HG03342 (cell line): ENCODE data around the gene SETD6.
A peak's percentile ranks its signal among the peaks of the same experiment; 100 is the strongest.

ENCODE experiments used
- ATAC-seq: cut with Tn5 transposase; IDR thresholded peaks from one replicate; pipeline ENCODE4 v1.9.1; 2021; ENCODE audit warnings: mild to moderate bottlenecking, moderate library complexity; ENCODE audit not compliant: unreplicated experiment

Gene SETD6

DNA sequence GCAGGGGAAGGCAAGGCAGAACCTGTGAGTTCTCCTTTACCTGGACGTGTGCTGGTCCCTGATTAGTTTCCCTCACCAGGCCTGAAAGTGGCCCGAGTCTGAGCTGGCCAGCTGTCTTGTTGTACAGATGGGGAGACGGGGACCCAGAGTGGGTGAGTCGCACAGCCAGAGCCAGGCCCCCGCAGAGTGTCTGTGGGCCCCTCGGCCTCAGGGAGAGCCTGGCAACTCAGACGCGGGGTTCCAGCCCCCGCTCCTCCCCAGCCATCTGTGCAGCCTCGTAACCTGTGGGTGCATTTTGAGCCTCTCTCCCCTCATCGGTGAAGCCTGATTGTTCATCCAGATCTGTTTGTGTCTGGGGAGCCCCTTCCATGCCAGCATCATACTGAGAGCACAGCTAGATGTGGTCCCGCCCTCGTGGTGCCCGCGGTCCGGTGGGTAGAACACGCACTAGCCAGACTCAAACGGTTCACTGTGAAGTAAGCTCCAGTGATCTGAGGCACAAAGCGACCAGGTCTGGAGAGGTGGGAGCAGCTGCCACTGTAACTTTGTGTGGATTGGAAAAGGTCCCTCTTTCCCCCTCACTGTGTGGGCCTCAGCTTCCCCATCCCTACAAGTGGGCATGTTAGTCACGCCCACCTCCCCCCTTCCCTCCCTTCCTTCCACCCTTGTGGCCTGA, 21.4 kb upstream of the SETD6 start:
- ATAC-seq, result no peak

GRCh38 chr16:58494981-58495520, 20.3 kb upstream of the SETD6 start:
- ATAC-seq, result peak; percentile 75

- ATAC-seq, result peak; percentile 7
These were observed 19.6 kb upstream of the SETD6 start for GRCh38 chr16:58495521-58496331.

DNA sequence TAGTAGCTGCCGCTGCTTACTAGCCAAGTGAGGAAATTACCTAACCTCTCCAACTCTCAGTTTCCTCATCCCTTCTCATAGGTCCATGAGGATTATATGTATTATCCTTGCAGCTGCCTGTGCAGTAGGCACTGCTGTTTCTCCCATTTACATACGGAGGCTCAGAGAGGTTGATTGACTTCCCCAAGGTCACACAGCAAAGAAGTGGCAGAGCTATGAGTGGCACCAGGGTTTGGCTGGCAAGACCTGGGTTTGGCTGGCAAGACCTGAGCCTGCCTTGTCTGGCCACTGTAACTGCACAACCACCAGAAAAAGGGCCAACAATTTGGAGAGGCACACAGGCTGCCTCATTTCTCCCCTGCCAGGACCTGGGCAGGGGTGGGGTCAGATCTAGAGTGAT, 17.8 kb upstream of the SETD6 start:
- no peak for ATAC-seq

DNA sequence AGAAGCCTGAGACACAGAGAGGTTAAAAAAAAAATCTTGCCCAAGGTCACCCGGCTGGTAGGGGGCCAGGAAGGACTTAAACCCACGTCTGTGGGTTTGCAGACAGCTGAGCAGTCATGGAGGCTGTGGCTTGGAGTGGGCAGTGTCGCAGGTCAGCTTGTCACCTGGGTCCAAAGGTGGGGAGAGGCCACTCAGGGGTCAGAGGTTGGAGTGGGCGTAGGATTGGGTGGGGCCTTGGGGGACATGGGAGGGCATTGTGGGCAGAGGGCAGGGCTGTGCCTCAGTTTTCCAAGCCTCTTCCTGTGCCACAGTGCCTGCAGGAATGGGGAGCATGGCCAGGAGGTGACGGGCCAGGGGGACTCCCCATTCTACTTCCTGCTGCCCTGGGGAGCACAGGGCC, 17.4 kb upstream of the SETD6 start:
- no peak for ATAC-seq

DNA sequence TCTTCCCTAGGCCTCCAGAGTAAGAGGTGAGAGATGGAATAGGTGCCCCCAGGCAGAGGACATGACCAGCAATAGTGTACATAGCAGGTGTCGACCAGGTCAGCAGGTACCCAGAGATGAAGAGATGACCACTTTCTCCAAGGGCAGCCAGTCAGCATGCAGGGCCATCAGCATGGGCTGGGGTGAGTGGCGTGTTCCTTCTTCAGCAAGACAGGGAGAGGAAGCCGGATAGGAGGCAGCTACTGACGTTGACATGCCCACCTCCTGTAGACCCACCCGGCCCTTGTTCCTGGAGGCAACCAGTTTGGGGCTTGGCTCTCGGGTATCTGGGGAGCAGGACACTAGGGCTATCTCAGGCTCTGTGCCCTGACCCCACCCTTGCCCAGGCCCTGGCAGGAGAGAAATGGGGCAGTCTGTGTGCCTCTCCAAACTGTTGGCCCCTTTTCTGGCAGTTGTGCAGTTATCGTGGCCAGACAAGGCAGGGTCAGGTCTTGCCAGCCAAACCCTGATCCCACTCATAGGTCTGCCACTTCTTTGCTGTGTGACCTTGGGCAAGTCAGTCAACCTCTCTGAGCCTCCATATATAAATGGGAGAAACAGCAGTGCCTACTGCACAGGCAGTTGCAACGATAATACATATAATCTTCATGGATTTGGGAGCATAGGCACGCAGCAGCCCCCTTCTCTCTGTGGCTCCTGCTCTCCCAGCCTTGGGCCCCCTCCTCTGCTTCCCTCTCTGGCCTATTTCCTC, 16.8 kb upstream of the SETD6 start:
- no peak for ATAC-seq

DNA sequence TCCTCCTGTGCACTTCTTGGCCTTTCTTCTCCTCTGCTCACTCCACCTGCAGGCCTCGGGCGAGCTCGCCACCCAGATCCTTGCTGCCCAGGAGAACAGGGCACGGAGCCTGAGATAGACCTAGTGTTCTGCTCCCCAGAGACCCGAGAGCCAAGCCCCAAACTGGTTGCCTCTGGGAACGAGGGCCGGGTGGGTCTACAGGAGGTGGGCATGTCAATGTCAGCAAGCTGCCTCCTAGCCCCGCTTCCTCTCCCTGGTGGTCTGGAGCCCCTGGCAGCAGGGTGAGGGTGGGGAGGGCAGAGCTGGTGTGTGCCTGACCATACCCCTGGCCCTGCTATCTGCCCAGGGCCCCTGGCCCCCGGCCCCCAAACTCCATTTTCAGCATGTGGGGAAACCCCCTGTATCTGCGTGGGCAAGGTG, 16.2 kb upstream of the SETD6 start:
- ATAC-seq, result no peak

DNA sequence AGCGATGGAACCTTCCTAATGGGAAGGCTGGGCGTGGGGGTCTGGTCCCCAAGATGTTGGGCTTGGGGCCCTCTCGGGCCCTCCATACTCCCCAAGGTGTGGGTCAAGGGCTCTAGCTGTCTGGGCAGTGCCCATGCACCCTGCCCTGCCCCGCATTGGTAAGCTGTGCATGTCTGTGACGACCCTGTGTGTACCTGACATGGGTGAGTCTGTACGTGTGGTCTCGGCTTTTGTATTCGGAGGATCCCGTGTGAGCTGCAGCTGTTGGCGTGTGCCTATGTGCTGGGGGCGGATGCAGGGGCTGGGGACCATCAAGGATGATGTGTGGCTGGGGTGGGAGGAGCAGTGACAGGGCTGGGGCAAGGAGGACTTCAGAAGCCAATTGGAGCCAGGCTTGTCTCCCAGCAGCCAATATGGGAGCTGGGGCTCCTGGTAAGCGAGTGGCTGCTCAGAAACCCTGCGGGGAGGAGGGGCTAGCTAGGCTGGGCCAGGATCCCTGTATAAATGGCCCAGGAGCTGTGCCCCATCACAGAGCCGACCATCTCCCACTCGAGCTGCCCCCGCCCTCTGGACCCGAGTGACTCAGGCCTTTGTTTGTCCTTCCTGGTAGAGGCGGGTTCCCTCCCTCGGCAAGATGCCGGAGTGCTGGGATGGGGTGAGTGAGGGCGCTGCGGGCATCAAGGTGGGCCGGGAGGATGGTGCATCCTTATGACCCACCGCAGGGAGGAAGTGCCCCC, 15.5 kb upstream of the SETD6 start, which contains the start of gene NDRG4:
Gene NDRG4 (plus strand): TSS at position 529 of the 737 bp plus-strand sequence. CDS start 106 bp downstream, at position 635.
- peak; percentile 38 for ATAC-seq

GRCh38 chr16:58500430-58501241, 14.7 kb upstream of the SETD6 start:
- no peak for ATAC-seq

DNA sequence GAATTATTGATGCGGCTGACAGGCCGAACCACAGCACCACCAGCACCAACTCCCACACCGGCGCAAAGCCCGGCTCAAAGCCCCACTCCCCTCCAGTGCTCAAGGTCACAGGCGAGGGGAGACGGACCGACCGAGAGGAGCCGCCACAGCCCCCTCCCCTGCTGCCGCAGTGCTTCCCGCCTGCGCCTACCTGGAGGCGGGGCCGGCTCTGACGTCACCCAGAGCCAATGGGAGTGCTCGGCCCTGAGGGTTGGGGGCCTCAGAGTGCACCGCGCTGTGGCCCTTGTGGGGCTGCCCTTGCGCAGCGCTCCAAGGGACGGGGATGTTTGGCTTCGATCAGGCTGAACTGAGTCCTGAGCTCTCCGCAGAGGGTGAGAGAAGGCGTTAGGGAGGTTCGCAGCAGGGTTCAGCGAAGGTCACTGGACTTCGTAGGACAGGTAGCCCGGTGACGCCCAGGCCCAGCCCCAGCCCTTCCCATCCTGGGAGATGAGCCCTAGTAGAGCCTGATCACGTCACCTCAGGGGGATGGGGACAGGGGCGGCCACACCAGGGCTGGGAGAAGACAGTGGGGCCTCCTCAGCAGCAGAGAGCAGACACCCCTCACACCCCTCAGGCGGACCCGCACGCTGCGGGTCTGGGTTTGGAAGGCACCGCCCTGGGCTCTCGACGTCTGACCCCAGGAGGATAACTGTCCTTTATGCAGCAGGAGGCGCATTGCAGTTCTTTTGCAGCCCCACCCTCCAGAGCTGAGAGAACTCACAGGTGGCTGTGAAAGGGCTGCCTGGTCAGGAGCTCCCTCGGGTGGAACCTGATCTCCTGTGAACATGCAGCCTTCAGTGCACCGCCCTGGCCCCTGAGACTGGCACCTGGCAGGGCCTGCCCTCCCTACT, 13.8 kb upstream of the SETD6 start:
- no peak for ATAC-seq

DNA sequence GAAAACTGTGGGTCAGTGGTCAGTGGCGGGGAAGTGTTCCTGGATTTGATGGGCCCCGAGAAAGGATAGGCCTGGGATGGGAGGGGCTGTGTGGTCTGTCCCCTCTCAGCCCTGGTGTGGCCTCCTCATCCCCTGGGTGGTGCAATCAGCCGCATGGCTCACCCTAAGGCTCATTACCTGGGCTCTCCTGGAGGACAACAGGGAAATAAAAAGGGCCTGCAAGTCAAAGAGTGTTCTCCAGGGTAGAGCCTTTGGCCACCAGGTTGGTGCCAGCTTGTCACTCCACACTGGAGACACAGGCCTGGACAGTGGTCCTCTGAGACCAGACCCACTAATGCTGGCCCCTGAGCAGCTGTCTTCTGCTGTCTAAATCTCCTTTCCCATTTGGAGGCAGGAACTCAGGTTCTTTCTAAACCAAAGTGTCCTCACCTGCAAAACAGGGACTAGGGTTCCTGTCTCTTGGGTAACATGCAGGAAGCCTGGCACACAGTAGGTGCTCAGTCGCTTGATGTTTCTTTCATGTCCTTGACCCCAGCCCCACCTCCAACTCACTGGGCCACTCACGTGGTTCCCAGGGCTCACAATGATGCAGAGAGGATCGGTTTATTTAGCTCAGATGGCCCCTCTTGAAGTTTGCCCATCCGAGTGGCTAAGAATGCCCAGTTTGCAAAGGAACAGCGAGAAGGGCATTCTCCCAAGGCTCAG, 12.9 kb upstream of the SETD6 start:
- ATAC-seq, result no peak

DNA sequence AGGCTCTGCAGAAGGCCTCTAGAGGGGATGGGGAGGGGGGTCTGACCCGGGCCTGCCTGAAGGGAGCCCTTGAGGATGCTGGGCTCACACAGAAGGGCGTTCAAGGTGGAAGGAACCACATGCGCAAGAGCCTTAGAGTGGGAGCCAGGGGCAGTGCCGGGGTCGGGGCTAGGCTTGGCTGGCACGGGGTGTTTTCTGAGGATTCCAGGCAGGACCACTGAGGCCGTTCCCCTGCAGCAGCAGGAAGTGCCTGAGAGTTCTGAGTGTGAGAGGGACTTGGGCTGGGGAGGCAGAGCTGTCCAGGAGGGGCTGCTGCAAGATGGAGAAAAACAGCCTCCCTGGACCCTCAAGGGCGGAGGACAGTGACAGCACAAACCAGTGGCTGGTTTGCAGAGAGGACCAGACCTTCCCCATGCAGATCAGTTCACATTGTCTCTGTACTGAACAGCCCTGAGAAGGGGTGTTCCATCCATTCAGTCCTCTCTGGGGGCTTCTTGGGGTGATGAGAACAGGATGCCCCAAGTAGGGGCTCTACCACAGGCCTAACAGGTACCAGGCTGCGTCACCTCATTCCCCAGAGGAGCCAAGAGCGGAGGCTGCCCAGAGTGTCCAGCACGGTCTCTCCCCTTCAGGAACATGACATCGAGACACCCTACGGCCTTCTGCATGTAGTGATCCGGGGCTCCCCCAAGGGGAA, 12.0 kb upstream of the SETD6 start:
- ATAC-seq, result no peak

GRCh38 chr16:58503863-58504688, 11.2 kb upstream of the SETD6 start:
- no peak for ATAC-seq

GRCh38 chr16:58506241-58507194, 8.8 kb upstream of the SETD6 start:
- ATAC-seq, result no peak

DNA sequence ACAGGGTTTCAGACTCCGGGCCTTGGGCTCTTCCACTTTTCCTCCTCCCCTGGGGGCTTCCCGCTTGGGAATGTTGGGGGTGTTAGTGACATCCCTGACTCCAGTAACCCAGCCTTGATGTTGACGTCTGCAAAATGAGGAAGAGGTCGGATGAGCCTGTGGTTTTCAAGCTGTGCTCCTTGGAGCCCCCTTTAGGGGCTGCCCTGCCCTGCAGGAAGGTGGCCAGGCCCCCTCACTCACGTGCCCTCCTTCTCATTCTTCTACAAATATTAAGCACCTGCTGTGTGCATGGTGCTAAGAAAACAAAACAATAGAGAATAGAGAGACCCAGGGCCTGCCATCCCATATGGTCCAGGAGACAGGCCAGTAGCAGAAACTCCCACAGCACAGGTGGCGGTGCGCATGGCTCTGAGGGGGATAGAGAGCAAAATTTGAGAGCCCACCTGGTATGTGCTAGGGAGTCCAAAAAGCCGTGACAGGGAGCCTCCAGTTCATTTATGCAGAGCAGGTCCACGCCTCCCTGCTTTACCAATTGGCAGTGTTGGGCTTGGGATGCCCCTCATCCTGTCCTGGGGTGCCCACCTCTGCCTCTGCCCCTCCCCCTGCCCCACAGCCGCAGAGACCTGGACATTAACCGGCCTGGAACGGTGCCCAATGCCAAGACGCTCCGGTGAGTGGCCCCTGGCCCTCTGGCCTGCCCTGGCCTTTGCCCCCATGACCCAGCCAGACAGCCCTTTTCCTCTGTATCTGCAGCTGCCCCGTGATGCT, 7.9 kb upstream of the SETD6 start:
- ATAC-seq, result no peak
